Adrenal gland (tissue), 5 donors: ENCODE data around the gene TSHR.

Experiments used
- CTCF ChIP-seq, 6 experiments: fragments of 450-650 bp in 4 of 6; fragments of 200-600 bp in 2 of 6; sonication (generic) in 1 of 6; IDR thresholded peaks; 1 replicate in 5 of 6; 2 replicates in 1 of 6; pipeline versions ENCODE4 v1.5.1 to v1.8.0; 2016 to 2021; ENCODE audit warnings: antibody characterized with exemption in 6 of 6, mild to moderate bottlenecking in 2 of 6, moderate library complexity in 1 of 6
- POLR2A ChIP-seq, 2 donors: fragments of 450-650 bp; IDR thresholded peaks; one replicate each; pipeline ENCODE4 v1.6.1; 2017; ENCODE audit warnings: antibody characterized with exemption in 2 of 2, mild to moderate bottlenecking in 2 of 2, moderate library complexity in 1 of 2
- donor health status: DM: no; HTN: no; CAD: no.

- TF ChIP-seq CTCF (IDR thresholded peaks at IDR 0.05), result no peak
- no peak for TF ChIP-seq POLR2A (IDR thresholded peaks at IDR 0.05)
Measured at GRCh38 chr14:81102217-81102616, 146.8 kb downstream of the TSHR start.
